C1 segment of cervical spinal cord (tissue), 14 donors: ENCODE data around the gene PATJ.
"Not testable (repeated sequence)": the region's sequence is repeated elsewhere in the genome, so short reads cannot be mapped to it uniquely, and the experiment has no call there.

Source experiments
- DNase-seq, 14 donors: peaks; one replicate each; lab custom pipeline; 2025; lab: John Stamatoyannopoulos, UW

Gene PATJ

DNA sequence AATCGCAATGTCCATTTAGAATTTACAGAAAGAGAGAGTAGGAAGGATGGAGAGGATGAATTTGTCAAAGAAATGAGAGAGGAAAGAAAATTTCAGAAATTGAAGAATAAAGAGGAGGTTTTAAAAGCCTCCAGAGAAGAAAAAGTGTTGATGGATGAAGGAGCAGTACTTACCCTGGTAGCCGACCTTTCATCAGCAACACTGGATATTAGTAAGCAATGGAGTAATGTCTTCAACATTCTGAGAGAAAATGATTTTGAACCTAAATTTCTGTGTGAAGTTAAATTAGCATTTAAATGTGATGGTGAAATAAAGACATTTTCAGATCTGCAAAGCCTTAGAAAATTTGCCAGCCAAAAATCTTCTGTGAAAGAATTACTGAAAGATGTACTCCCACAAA is 464.9 kb downstream of the PATJ start:
- DNase-seq, result no peak

GRCh38 chr1:62208087-62208486 is 465.8 kb downstream of the PATJ start:
- DNase-seq, result no peak

- DNase-seq, result no peak
These were observed 466.7 kb downstream of the PATJ start for GRCh38 chr1:62208970-62209369.

- no peak for DNase-seq
These were observed 467.8 kb downstream of the PATJ start for GRCh38 chr1:62209931-62210595.

DNA sequence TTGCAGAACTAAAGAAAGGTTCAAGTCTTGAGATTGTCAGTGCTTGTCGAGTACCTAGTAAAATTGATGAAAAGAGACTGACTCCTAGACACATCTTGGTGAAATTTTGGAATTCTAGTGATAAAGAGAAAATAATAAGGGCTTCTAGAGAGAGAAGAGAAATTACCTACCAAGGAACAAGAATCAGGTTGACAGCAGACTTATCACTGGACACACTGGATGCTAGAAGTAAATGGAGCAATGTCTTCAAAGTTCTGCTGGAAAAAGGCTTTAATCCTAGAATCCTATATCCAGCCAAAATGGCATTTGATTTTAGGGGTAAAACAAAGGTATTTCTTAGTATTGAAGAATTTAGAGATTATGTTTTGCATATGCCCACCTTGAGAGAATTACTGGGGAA is 468.7 kb downstream of the PATJ start:
- DNase-seq, result no peak

- DNase-seq, result no peak
These were observed 470.1 kb downstream of the PATJ start for GRCh38 chr1:62212411-62212810.

DNA sequence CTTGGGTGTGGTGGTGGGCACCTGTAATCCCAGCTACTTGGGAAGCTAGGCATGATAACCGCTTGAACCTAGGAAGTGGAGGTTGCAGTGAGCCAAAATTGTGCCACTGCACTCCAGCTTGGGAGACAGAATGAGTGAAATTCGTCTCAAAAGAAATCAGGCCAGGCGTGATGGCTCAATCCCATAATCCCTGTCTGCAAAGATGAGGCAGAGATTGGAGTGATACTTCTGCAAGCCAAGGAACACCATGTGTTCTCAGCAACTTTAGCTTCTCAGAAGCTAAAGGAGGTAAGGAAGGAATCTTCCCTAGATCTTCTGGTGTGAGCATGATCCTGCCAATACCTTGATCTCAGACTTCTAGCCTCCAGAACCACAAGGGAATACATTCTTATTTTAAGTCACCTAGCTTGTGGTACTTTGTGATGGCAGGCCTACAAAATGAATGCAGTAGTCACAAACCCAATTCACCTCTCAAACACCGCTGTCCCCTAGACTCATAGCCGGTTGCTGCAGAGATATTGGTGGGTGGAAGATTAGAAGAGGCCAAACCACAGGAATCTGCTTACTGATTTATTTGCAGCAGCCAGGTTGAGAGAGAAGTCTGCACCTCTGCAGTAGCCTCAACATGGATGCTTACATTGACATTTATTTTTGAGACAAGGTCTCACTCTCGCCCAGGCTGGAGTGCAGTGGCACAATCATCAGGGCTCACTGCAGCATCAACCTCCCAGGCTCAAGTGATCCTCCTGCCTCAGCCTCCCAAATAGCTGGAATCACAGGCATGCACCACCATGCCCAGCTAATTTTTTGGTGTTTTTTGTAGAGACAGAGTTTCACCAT is 471.0 kb downstream of the PATJ start:
- DNase-seq, result no peak

DNA sequence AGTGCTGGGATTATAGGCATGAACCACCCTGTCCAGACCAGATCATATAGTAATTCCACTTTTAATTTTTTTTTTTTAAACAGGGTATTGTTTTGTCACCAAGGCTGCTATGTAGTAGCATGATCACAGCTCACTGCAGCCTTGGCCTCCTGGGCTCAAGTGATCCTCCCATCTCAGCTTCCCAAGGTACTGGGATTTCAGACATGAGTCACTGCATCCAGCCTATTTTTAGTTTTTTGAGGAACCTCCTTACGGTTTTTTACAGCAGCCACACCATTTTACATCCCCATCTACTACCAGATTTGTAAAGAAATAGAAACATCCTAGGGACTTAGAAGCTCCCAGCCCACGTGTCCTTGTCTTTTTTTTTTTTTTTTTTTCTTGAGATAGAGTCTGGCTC is 476.3 kb downstream of the PATJ start:
- no peak for DNase-seq

DNA sequence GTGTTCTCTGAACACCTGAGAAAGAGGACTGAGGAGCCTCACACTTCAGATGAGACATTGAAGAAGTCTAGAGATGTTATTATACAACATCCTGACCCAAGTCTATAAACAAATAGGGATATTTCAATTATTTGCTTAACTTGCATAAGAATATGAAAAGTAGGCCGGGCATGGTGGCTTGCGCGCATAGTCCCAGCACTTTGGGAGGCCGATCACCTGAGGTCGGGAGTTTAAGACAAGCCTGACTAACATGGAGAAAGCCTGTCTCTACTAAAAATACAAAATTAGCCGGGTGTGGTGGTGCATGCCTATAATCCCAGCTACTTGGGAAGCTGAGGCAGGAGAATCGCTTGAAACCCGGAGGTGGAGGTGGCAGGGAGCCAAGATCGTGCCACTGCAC is 478.2 kb downstream of the PATJ start:
- DNase-seq, result not testable (repeated sequence)

DNA sequence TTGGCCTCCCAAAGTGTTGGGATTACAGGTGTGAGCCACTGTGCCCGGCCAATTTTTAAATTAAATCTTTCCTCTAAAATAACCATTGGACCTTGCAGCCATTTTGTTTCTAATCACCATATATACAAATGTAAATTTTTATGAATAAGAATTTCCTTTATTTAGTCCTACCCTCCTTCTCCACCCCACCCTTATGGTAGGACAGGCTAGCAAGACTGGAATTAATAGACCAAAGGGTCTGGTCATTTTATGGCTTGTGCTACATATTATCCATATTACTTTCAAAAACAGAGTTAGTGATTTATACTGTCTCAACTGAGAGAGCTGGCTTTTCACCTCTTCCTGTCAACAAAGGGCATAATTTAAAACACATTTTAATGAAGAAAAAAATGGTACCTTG is 478.9 kb downstream of the PATJ start:
- DNase-seq, result no peak

- no peak for DNase-seq
These were observed 480.0 kb downstream of the PATJ start for GRCh38 chr1:62222321-62222720.

- DNase-seq, result no peak
These were observed 481.9 kb downstream of the PATJ start for GRCh38 chr1:62224182-62224581.

- no peak for DNase-seq
These were observed 485.2 kb downstream of the PATJ start for GRCh38 chr1:62227496-62227895.
